Raji (cell line): ENCODE results near the gene ARHGAP8.

Source experiments
- POLR2A ChIP-seq: IDR thresholded peaks from 2 replicates; pipeline ENCODE4 v1.6.1; 2011; ENCODE audit warnings: low read depth, low read length, control low read depth; ENCODE audit not compliant: insufficient read depth

The ARHGAP8 gene

DNA sequence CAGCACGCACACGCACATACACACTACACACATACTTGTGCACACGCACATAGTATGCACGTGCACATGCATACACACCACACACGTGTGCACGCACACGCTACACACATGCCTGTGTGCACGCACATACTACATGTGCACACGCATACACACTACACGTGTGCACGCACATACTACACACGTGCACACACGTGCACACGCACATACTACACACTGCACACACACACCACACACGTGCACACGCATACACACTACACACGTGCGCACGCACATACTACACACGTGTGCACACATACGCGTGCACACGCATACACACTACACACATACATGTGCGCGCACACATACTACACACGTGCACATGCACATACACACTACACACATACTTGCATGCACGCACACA lies 19.7 kb upstream of the ARHGAP8 start:
- TF ChIP-seq POLR2A: no peak

DNA sequence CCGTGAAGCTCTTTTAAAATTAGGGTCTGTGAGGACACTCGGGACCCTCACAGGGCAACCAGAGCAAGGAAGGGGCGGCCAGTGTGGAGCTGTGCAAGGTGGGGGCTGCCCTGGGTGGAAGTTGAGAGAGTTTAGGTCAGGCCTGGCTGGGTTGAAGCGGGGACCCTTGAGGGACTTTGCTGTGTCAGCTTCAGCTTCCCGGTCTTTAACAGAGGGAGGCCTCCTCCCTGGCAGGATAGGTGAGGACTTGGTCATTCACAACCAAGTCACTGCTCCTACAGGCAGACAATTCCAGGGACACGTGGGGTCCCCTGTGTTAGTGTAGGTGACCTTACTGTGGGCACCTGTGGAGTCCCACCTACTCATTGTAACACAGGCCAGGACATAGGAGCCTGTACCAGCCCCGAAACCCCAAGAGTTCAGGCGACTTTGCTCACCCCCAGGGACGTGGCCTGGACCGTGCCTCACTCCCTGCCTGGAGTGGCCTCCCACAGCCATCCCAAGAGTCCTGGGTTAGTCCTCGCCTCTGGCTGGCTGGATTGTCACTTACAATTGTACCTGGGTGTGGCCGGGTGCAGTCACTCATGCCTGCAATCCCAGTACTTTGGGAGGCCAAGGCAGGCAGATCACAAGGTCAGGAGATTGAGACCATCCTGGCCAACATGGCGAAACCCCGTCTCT lies 18.8 kb upstream of the ARHGAP8 start:
- TF ChIP-seq POLR2A: no peak

- no peak for TF ChIP-seq POLR2A
Observed at GRCh38 chr22:44734278-44734677, 18.1 kb upstream of the ARHGAP8 start.

GRCh38 chr22:44734801-44735517 lies 17.4 kb upstream of the ARHGAP8 start:
- TF ChIP-seq POLR2A: no peak

- no peak for TF ChIP-seq POLR2A
Observed at GRCh38 chr22:44735518-44736428, 16.6 kb upstream of the ARHGAP8 start.

- 0 out of 2 replicates have a peak, but pooled peaks have one; percentile 14 for TF ChIP-seq POLR2A
Observed at GRCh38 chr22:44736581-44737405, 15.6 kb upstream of the ARHGAP8 start.

- no peak for TF ChIP-seq POLR2A
Observed at GRCh38 chr22:44737406-44738346, 14.7 kb upstream of the ARHGAP8 start.

DNA sequence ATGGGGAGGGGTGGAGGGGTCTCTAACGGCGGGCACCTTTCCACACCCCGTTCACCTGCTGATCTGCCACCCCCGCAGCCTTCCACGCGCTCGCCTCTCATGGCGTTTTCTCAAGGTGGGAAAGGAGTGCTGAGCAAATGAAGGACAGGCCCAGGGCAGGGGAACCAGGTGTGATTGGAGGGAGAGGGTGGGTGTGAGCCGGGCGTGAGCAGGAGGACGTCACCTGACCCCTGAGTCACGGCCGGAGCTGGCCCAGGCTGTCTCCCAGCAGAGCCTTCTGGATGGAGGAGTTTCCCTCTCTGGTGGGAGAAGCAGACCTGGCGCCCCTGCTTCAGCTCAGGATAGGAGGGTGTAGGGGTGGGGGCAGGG lies 14.0 kb upstream of the ARHGAP8 start:
- TF ChIP-seq POLR2A: no peak

- TF ChIP-seq POLR2A: no peak
Observed at GRCh38 chr22:44739024-44739423, 13.4 kb upstream of the ARHGAP8 start.

- TF ChIP-seq POLR2A: no peak
Observed at GRCh38 chr22:44740307-44740706, 12.1 kb upstream of the ARHGAP8 start.

DNA sequence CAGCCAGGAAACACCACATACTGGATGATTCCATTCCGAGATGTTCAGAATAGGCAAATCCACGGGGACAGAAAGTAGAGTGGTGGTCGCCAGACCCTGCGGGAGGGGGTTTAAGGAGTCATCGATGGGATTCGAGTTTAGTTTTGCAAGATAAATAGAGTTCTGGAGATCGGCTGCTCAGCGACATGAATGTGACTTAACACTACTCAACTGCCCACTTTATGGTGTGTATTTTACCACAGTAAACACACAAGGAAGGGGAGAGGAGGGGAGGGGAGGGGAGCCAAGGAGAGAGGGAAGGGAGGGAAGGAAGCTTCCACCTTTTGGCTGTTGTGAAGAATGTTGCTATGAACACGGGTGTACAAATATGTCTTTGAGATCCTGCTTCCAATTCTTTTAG lies 10.4 kb upstream of the ARHGAP8 start:
- TF ChIP-seq POLR2A: no peak

- TF ChIP-seq POLR2A: no peak
Observed at GRCh38 chr22:44743247-44743646, 9.1 kb upstream of the ARHGAP8 start.

- TF ChIP-seq POLR2A: no peak
Observed at GRCh38 chr22:44743804-44744211, 8.6 kb upstream of the ARHGAP8 start.
